Measurements from ENCODE around the gene CEP41. TPM values are rescaled to one million over a fixed set of nuclear protein-coding genes. Genes with fewer than 3 reads are reported as not detected.
"Not testable (repeated sequence)": the region's sequence is repeated elsewhere in the genome, so short reads cannot be mapped to it uniquely, and the experiment has no call there.

CEP41 gene
- total and polyA plus RNA-seq, 7 donors = 1.2 to 11.9 (median 7.2) TPM

DNA sequence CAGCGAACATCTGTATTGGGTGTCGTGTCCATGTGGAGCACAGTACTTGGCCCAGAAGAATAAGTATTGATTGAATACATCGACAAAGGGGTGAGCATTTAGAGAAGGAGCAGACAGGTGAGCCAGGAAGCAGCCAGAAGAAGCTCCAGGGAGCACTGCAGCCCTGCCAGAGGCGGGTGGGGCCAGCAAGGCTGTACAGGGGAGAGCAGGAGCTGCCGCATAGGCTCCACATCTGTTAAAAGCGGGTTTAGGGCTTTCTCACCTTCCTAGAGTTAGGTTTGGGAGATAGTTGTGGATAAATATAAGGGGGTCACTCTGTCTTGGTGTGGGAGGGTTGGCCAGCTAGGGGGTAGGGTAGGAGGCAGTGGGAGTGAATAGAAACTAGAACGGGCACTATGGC, 61.8 kb downstream of the CEP41 start:
- TF ChIP-seq EP300 (IDR thresholded peaks at IDR 0.05) = no peak
- TF ChIP-seq, protein P1, sequence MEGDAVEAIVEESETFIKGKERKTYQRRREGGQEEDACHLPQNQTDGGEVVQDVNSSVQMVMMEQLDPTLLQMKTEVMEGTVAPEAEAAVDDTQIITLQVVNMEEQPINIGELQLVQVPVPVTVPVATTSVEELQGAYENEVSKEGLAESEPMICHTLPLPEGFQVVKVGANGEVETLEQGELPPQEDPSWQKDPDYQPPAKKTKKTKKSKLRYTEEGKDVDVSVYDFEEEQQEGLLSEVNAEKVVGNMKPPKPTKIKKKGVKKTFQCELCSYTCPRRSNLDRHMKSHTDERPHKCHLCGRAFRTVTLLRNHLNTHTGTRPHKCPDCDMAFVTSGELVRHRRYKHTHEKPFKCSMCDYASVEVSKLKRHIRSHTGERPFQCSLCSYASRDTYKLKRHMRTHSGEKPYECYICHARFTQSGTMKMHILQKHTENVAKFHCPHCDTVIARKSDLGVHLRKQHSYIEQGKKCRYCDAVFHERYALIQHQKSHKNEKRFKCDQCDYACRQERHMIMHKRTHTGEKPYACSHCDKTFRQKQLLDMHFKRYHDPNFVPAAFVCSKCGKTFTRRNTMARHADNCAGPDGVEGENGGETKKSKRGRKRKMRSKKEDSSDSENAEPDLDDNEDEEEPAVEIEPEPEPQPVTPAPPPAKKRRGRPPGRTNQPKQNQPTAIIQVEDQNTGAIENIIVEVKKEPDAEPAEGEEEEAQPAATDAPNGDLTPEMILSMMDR (IDR thresholded peaks at IDR 0.05) = no peak
- no peak for TF ChIP-seq POLR2AphosphoS5 (IDR thresholded peaks at IDR 0.05)
- no peak for TF ChIP-seq POLR2A (IDR thresholded peaks at IDR 0.05)
- Histone ChIP-seq H3K4me1 (peaks cover 0 to 25% (median 19%) of the 10 kb centered on the region in 4 donors), H3K36me3 (no peaks in the 10 kb centered on the region), H3K9me3 (peaks cover 0 to 2% (median 0%) of the 10 kb centered on the region in 4 donors), H3K27me3 (no peaks in the 10 kb centered on the region), H3K27ac (no peak overlapping the region), H3K4me3 (no peak overlapping the region)
- DNase-seq = no peak
- intact Hi-C loops (cut with DNase I) = no loop called here
- WGBS, 2 donors = 79 to 92% methylated on average over 7 of the region's 7 CpGs

DNA sequence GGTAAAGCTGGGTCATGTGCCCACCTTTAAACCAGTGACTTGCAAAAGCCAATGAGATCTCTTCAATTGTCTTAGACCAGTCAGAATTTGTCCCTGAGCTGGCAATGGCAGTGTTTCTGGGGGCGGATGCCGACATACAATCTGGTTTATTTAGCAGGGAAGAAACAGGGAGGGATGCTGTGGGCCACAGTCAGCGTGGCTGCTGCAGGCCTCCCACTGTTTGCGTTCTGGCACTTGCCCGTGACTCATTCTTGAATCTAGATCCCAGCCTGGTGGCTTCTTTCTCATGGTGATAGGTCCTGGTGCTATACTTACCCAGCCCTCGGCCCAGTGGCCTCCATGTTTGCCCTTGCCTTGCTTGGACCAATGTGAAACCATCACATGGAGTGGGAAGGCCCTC, 63.6 kb downstream of the CEP41 start:
- TF ChIP-seq POLR2AphosphoS5 (IDR thresholded peaks at IDR 0.05) (no peak), POLR2A (IDR thresholded peaks at IDR 0.05) (no peak), EP300 (IDR thresholded peaks at IDR 0.05) (no peak)
- TF ChIP-seq, protein P1 (IDR thresholded peaks at IDR 0.05) = no peak
- H3K9me3 ChIP-seq = peaks cover 0 to 2% (median 0%) of the 10 kb centered on the region in 4 donors
- WGBS, 2 donors = 85 to 94% methylated on average over 6 of the region's 6 CpGs
- no peak overlapping the region for H3K27ac ChIP-seq
- no peak overlapping the region for H3K4me3 ChIP-seq
- H3K4me1 ChIP-seq = peaks cover 0 to 44% (median 37%) of the 10 kb centered on the region in 4 donors
- intact Hi-C loops (cut with DNase I) = no loop called here
- no peaks in the 10 kb centered on the region for H3K27me3 ChIP-seq
- H3K36me3 ChIP-seq = no peaks in the 10 kb centered on the region
- no peak for DNase-seq

DNA sequence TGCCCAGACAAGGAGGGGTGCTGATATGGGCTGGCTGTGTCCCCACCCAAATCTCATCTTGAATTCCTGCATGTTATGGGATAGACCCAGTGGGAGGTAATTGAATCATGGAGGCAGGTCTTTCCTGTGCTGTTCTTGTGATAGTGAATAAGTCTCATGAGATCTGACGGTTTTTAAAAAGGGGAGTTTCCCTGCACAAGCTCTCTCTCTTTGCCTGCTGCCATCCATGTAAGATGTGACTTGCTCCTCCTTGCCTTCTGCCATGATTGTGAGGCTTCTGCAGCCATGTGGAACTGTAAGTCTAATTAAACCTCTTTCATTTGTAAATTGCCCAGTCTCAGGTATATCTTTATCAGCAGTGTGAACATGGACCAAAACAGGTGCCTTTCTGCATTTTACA, 64.4 kb downstream of the CEP41 start:
- H3K27me3 ChIP-seq; H3K9me3 ChIP-seq; H3K36me3 ChIP-seq; intact Hi-C loops (cut with DNase I); H3K4me3 ChIP-seq; H3K27ac ChIP-seq; DNase-seq: not testable (repeated sequence)
- H3K4me1 ChIP-seq = peaks cover 0 to 50% (median 44%) of the 10 kb centered on the region in 4 donors
- 93 to 96% methylated on average over 1 of the region's 1 CpG for WGBS, 2 donors

DNA sequence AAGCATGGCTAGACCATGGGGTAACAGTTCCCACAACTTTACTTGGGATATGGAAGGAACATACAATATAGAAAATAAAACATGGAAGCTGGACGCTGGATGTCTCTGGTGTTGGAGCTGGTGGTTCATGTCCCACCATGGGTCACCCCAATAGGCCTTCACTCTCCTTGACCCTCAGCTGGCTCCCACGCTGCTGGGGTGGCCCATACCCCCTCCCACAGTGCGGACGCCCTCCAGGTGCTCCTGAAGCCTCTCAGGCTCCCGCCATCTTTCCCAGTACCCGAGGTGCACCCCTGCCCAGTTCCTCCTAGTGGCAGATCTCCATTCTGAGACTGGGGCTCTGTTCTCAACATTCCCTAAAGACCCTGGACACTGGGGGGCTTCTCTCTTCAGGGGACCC, 66.3 kb downstream of the CEP41 start:
- WGBS, 2 donors = 92 to 94% methylated on average over 6 of the region's 6 CpGs
- peaks cover 0 to 2% (median 0%) of the 10 kb centered on the region in 4 donors for H3K9me3 ChIP-seq
- no peaks in the 10 kb centered on the region for H3K36me3 ChIP-seq
- no peak for DNase-seq
- H3K4me1 ChIP-seq = peaks cover 0 to 53% (median 41%) of the 10 kb centered on the region in 4 donors
- no peak overlapping the region for H3K4me3 ChIP-seq
- H3K27me3 ChIP-seq = no peaks in the 10 kb centered on the region
- peak overlapping the region; percentile 88 to 95 (median 90) for H3K27ac ChIP-seq
- TF ChIP-seq EP300 (IDR thresholded peaks at IDR 0.05) (no peak), POLR2AphosphoS5 (IDR thresholded peaks at IDR 0.05) (no peak), POLR2A (IDR thresholded peaks at IDR 0.05) (no peak)
- TF ChIP-seq, protein P1 (IDR thresholded peaks at IDR 0.05) = no peak
- intact Hi-C loops (cut with DNase I) = no loop called here

DNA sequence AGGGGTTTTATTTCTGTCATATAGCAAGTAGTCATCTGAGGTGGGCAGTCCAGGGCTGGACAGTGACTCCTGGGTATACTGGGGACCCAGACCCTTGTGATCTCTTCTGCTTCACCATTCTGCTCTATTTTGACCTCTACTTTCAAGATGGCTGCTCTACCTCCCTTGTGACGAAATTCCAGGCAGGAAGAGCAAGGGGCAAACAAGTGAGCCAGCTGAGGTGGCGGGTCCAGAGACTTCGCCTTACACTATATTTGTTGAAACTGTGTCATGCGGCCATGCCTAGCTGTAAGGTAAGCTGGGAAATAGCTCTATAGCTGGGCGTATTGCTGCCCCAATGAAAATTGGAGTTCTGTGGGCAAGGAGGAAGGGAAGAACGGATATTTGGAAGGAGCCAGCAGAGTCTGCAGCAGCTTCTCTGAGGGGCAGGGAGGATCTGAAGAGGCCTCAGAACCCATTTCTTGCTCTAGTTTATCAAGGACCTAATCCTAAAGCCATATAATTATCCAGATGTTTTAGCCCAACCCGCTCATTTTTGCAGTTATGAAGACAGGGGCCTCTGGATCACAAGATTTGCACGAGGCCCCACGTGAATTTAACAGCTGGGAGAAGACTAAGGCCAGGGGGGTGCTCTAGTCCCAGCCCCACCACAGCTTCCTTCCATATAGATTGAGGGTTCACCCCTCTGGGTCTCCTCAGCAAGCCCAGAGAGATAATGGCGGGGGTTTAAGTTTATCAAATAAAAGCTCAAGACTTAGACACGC, 68.2 kb downstream of the CEP41 start:
- no peaks in the 10 kb centered on the region for H3K27me3 ChIP-seq
- TF ChIP-seq EP300 (IDR thresholded peaks at IDR 0.05) = no peak
- TF ChIP-seq POLR2A (IDR thresholded peaks at IDR 0.05) = no peak
- no peak for TF ChIP-seq POLR2AphosphoS5 (IDR thresholded peaks at IDR 0.05)
- TF ChIP-seq, protein P1 (IDR thresholded peaks at IDR 0.05) = no peak
- WGBS, 2 donors = 78 to 88% methylated on average over 11 of the region's 11 CpGs
- intact Hi-C loops (cut with DNase I) = no loop called here
- H3K36me3 ChIP-seq = no peaks in the 10 kb centered on the region
- peak; percentile 40 for DNase-seq
- peak overlapping the region; percentile 88 to 95 (median 90) for H3K27ac ChIP-seq
- peaks cover 0 to 59% (median 48%) of the 10 kb centered on the region in 4 donors for H3K4me1 ChIP-seq
- H3K9me3 ChIP-seq = peaks cover 0 to 2% (median 0%) of the 10 kb centered on the region in 4 donors
- H3K4me3 ChIP-seq = no peak overlapping the region

Measured in sigmoid colon (tissue), 7 donors.